CD4-positive, alpha-beta T cell treated with Interleukin-10 for 1 hour (primary cell): Measurements from ENCODE around the gene EEF1A1.
"Not testable (repeated sequence)": the region's sequence is repeated elsewhere in the genome, so short reads cannot be mapped to it uniquely, and the experiment has no call there.

Experiments used
- DNase-seq: peaks from one replicate; pipeline ENCODE4 v3.0.0-alpha.2; 2020

The EEF1A1 gene

DNA sequence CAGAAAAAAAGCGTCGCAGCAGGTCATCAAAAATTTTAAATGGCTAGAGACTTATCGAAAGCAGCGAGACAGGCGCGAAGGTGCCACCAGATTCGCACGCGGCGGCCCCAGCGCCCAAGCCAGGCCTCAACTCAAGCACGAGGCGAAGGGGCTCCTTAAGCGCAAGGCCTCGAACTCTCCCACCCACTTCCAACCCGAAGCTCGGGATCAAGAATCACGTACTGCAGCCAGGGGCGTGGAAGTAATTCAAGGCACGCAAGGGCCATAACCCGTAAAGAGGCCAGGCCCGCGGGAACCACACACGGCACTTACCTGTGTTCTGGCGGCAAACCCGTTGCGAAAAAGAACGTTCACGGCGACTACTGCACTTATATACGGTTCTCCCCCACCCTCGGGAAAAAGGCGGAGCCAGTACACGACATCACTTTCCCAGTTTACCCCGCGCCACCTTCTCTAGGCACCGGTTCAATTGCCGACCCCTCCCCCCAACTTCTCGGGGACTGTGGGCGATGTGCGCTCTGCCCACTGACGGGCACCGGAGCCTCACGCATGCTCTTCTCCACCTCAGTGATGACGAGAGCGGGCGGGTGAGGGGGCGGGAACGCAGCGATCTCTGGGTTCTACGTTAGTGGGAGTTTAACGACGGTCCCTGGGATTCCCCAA is at the start of gene EEF1A1:
EEF1A1 (minus strand) TSS at position 345 of the 663 bp plus-strand sequence. CDS start 1,006 bp downstream, outside the sequence.
- DNase-seq = peak; percentile 100

DNA sequence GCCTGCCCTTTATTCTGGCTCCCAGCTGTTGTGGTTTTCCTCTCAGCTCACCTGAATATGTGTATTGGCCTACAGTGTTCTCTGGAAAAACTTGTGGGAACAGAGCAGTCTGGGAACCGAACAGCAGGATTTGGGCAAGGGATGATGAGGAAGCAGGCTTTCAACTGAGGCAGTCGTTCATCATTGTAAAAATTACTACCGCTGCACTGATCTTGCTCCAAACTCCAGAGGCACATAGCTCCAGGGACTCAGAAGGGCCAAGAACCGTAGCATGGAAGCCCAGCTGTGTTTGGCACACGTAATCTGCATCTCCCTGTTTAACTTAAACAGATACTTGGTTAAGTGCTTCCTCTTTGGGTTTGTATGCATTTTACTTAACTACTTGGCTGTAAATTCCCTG is 48.3 kb upstream of the EEF1A1 start:
- no peak for DNase-seq

DNA sequence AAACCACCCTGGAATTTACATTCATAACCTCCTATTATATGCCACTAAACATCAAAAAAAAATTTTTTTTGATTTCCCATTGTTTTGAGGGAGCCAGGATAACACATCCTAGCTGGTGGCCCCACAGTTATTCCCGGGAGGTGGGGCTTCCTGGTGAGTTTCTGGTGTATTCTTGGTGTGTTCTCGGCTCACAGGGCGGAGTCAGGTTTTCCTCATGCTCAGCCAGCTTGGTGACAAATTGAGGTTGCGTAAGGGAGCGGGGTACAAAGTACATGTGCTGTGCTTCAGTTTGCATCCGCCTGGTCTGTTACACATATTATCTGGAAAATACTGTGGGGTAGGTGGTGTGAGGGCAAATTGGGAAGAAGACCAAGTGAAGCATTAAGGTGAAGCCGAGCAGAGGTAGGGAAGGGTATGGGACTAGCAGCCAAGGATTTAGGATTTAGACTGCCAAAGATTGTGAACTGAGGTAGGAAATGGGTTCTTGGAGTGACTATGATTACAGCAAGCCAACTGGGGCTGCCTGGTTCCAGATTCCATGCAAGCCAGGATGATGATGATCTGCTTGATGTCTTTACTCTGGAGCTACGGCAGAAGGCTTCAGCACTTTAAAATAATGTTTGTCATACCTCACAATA is 46.2 kb upstream of the EEF1A1 start:
- DNase-seq = no peak

DNA sequence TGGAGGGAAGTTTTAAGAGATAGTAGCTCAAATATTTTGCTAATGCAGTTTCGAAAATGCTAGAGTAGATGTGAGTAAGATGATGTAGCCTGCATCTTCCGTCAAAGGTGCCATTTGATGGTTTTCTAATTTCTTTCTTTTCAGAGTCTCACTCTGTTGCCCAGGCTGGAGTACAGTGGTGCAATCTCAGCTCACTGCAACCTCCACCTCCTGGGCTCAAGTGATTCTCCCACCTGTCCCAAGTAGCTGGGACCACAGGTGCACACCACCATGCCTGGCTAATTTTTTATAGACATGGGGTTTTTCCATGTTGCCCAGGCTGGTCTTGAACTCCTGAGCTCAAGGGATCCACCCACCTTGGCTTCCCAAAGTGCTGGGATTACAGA is 45.6 kb upstream of the EEF1A1 start:
- DNase-seq = not testable (repeated sequence)

DNA sequence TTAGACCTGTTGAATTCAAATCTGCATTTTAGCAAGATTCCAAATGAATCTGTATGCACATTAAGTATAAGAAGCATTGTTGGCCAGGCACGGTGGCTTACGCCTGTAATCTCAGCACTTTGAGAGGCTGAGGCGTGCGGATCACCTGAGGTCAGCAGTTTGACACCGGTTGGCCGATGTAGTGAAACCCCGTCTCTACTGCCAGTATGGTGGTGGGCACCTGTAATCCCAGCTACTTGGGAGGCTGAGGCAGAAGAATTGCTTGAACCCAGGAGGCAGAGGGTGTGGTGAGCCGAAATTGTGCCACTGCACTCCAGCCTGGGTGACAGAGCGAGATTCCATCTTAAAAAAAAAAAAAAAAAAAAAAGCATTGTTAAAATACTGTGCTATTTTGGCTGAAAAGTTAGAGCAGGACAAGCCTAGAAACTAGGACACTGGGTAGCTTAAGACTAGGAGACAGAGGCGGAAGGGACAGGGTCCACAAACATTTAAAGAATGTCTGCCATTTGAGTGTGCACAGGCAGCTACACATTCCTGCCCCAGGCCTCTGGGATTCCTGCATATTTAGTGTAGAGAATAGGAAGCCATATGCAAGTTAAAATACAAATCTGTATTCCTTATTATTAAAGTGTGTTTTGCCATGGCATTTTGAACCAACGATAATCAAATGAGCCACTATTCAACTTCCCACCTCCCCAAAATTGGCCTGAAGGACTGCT is 45.1 kb upstream of the EEF1A1 start:
- DNase-seq = no peak

DNA sequence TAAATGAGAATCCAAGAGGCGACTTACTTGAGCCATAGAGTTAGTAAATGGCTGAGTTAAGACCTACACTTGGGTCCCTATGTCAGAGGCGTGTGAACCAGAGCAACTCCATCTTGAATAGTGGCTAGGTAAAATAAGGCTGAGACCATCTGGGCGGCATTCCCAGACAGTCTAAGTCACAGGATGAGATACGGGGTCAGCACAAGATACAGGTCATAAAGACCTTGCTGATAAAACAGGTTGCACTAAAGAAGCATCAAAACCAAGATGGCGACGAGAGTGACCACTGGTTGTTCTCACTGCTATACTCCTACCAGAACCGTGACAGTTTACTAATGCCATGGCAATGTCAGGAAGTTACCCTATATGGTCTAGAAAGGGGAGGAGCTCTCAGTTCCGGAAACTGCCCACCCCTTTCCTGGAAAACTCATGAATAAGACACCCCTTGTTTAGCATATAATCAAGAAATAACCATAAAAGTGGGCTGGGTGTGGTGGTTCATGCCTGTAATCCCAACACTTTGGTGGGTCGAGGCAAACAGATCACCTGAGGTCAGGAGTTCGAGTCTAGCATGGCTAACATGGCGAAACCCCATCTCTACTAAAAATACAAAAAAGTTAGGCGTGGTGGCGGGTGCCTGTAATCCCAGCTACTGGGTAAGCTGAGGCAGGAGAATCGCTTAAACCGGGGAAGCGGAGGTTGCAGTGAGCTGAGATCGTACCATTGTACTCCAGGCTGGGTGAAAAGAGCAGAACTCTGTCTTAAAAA is 43.9 kb upstream of the EEF1A1 start:
- DNase-seq = no peak

DNA sequence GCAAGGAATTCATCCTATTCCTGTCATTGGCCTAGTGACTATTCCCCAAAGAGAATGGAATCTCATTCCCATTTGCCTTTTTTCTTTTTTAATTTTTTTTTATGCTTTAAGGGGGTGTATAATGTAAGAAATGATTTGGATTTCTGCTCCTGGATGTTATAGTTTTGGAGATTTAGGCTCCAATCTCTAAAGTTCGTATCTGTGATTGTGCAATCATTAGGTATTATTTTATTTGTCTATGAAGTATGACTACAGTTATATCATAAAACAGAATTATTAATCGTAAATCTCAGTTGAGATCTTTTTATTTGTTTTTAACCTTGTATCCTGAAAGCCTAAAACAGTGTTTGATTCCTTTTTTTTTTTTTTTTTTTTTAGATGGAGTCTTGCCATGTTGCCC is 41.7 kb upstream of the EEF1A1 start:
- DNase-seq = no peak

DNA sequence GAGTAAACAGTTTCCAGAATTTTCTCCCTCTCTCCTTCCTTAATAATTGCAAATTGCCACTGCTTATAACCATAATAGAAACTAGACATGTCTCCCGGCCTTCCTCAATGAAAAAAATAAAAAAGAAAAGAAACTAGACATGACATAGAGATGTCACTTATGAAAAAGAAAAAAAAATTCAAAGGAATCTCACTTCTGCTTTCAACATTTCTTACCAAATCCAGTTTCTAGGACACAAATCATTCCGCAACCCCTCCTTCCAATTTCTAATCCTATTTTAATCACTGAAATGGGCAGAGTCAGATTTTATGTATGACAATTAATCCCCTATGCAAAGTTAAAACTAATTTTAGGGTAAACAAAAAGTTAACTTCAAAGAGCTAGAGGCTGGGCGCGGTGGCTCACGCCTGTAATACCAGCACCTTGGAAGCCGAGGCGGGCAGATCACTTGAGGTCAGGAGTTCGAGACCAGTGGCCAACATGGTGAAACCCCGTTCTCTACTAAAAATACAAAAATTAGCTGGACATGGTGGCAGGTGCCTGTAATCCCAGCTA is 40.1 kb upstream of the EEF1A1 start:
- DNase-seq = no peak

DNA sequence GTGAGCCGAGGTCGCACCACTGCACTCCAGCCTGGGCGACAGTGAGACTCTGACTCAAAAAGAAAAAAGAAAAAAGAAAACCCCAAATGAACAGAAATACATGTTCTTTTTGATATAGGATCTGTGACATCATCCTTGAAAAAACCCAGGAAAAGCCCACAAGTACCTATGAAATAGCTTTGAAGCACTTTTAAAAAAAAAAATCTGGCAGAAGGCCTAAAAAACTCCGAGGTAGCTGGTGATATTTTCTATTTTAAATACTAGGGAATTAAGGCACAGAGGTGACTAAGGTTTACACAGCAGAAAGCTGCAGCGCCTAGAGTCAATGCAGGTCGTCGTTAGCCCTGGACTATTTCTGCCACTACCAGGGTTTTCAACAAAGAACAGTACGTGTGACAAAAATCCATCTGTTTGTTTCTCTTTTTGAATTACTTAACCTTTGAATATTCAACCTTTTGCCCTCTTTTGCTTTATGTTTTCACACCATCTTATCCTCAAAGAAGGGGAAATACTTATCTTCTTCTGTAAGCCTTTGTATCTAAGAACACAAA is 39.4 kb upstream of the EEF1A1 start:
- no peak for DNase-seq

DNA sequence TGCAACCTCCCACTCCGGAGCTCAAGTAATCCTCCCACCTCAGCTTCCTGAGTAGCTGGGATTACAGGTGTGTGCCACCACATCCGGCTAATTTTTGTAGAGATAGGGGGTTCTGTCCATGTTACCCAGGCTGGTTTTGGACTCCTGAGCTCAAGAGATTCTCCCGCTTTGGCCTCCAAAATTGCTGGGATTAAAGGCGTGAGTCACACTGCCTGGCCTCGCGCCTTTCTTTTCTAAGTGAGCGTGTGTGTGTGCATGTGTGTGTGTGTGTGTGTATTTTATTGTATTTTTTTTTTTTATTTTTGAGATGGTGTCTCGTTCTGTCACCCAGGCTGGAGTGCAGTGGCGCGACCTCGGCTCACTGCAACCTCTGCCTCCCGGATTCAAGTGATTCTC is 38.6 kb upstream of the EEF1A1 start:
- not testable (repeated sequence) for DNase-seq

DNA sequence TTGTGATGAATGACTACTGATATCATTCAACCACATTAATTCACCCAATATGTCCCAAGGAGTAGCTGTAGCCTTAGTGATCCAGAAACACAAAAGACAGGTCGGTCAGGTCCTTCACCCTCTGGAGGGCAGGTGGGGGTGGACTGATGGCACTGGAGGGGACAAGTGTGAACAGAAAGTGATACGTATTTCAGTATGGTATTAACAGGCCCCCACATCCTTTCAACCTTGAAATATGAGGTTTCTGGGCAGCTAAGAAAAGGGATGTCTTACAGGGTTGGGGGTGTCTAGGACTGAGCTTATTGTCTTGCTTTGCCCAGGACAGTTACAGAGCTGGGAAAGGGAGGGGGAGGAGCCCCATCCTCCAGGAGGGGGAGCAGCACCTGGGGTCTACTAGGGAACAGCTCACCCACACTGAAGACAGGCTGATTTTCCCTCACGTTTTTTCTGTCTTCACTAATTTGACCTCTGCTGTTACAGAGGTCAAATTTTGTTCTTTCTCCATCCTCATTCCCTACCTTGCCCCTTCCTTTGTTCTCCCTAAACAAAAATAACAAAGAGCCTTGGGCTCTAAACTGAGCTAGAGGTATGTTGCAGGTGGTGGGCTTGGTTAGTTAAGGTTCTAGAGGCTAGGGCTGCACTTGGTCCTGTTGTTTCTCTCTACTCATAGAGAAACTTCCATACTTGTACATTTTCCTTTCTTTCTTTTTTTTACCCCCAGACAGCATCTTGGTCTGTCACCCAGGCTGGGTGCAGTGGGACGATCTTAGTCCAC is 38.0 kb upstream of the EEF1A1 start:
- no peak for DNase-seq

DNA sequence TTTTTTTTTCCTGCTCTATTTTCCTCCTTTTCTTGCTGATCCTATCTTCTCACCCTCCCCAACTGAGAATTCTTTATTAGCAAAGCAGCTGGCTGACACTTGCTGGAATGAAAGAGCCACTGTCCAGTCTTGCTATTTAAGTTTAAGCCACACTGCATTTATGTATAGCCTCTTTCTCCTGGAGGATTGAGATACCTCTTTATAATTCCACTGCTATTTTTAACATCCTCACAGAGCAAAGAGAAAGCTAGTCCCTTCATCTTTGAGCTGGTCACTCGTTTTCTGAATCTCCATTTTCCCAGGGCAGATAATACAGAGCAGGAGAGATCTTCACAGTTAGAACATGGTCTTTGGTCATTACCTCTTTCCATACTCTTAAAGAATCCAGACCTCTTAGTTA is 36.0 kb upstream of the EEF1A1 start:
- no peak for DNase-seq

DNA sequence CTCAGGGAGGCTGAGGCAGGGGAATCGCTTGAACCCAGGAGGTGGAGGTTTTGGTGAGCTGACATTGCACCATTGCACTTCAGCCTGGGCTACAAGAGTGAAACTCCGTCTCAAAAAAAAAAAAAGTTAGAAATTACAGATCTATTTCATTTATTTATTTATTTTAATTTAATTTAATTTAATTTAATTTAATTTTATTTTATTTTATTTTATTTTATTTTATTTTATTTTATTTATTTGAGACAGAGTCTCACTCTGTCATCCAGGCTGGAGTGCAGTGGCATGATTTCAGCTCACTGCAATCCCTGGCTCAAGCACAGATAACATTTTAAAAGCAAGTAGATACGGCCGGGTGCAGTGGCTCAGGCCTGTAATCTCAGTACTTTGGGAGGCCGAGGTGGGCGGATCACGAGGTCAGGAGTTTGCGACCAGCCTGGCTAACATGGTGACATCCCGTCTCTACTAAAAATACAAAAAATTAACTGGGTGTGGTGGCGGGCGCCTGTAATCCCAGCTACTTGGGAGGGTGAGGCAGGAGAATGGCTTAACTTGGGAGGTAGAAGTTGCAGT is 34.6 kb upstream of the EEF1A1 start:
- DNase-seq = not testable (repeated sequence)

DNA sequence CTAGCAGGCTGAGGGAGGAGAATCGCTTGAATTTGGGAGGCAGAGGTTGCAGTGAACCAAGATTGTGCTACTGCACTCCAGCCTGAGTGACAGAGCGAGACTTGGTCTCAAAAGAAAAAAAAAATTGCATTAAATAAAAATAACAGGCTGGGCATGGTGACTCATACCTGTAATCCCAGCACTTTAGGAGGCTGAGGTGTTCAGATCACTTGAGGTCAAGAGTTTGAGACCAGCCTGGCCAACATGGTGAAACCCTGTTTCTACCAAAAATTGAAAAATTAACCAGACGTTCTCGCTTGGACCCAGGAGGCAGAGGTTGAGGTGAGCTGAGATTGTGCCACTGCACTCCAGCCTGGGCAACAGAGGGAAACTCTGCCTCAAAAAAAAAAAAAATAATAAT is 30.3 kb upstream of the EEF1A1 start:
- DNase-seq = not testable (repeated sequence)

DNA sequence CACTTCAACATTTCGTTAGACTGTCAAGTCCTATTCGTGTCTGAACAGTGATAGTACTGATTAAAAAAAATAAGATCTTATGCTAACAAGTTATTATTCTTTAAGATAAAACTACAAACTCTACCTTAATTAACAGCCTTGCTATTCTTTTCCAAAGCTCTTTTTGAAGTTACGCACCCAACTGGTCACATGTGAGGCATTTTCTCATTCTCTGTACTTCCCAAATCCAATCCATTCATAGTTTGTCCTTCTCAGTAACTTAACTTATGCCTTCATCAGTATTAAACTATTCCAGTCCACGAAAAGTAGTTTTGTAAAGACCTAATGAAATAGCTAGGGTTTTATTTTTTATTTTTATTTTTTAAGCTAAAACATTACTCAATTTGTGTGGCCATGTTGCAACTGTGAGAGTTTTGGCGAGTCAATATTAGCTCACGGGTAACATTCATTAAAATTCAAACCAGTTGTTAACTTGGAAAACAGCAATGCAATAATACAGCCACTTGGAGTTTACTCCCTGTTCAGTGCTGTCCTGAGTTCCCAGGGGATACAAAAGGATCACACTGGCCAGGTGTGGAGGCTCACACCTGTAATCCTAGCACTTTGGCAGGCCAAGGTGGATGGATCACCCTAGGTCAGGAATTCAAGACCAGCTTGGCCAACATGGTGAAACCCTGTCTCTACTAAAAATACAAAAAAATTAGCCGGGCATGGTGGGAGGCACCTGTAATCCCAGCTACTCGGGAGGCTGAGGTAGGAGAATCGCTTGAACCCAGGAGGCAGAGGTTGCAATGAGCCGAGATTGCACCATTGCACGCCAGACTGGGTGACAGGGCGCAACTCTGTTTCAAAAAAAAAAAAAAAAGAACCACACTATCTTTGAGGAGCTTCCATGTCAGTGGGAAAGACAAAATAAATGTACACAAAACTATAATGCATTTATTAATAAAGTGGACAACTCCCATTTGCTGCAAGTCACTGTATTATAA is 27.9 kb upstream of the EEF1A1 start:
- no peak for DNase-seq

DNA sequence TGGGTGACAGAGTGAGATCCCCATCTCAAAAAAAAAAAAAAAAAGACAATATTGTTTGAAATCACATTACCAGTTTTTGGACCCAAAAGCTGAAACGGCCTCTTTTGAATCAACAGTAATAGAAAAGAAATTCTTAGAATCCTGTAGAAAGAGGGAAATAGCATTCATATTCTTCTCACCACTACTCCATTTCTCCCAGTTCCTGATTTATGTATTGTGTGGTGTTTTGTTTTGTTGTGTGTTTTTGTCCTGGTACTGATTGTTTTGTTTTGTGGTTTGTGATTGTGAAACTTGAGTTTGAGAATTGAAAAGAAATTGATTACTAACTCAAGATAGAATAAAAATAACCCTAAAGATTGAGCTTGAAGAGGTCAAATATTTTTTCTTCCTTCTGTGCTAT is 26.2 kb upstream of the EEF1A1 start:
- DNase-seq = no peak

DNA sequence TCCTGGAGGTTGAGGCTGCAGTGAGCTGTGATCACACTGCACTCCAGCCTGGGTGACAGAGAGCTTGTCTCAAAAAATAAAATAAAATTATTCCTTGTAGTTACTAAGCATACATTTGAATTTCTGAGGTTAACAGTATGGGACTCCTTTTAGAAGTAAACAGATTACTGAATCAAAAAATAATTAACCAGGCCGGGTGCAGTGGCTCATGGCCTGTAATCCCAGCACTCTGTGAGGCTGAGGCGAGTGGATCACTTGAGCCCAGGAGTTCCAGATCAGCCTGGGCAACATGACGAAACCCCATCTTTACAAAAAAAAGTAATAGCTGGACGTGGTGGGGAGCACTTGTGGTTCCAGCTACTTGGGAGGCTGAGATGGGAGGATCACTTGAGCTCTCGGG is 22.1 kb upstream of the EEF1A1 start:
- DNase-seq = no peak

DNA sequence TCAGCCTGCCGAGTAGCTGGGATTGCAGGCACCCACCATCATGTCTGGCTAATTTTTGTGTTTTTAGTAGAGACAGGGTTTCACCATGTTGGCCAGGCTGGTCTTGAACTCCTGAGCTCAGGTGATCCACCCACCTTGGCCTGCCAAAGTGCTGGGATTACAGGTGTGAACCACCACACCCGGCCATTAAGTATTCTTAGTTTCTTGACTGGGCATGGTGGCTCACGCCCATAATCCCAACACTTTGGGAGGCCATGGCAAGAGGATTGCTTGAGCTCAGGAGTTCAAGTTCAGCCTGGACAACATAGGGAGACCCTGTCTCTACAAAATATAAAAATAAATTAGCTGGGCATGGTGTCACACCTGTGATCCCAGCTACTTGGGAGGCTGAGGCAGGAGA is 21.6 kb upstream of the EEF1A1 start:
- not testable (repeated sequence) for DNase-seq

DNA sequence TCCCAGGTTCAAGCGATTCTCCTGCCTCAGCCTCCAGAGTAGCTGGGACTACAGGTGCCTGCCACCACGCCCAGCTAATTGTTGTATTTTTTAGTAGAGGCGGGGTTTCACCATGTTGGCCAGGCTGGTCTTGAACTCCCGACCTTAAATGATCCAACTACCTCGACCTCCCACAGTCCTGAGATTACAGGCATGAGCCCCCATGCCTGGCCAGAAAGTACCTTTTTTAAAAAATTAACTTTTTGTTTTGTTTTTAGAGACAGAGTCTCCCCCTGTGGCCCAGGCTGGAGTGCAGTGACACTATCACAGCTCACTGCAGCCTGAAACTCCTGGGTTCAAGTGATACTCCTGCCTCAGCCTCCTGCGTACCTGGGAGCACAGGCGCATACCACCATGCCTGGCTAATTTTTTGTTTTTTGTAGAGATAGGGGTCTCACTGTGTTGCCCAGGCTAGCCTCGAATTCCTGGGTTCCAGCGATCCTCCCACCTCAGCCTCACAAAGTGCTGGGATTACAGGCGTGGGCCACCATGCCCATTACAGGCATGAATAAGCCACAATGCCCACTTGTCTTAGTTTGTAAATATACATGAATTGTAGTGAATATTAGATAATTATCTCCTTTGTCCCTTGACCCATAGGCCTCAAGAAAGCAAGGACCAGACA is 17.4 kb upstream of the EEF1A1 start:
- no peak for DNase-seq

DNA sequence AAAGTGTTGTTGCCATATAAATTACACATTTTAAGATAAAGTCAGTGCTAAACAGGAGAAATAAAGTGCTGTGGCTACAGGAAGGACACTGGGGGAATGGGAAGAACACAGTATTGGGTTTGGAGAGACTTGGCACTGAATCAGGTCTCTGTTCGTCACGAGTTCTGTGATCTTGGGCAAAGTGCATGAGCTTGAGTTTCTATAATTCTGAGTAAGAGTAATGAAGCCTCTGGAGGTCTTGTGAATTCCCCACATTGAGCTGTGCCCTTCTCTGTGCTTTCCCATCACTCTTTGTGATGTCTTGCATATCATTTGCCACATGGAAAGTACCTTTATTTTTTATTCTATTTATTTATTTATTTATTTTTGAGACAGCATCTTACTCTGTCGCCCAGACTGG is 16.8 kb upstream of the EEF1A1 start:
- no peak for DNase-seq
